Measurements from ENCODE around the gene CARS1. TPM values are rescaled to one million over a fixed set of nuclear protein-coding genes. Genes with fewer than 3 reads are reported as not detected.

The CARS1 gene
- total and polyA plus RNA-seq, 2 experiments from 2014 or later, result 72.9 to 95.9 TPM

- Histone ChIP-seq H2AFZ (peak overlapping the region; percentile 76), H3K79me2 (replicated peaks; ENCODE audit: insufficient read depth) (peaks cover 30% of the 10 kb centered on the region), H4K20me1 (replicated peaks; ENCODE audit: insufficient read depth) (peaks cover 21% of the 10 kb centered on the region), H3K4me3 (no peak overlapping the region), H3K36me3 (ENCODE audit: insufficient read depth) (peaks cover 8% of the 10 kb centered on the region), H3K9me2 (ENCODE audit: insufficient read depth) (0 out of 2 replicates have a peak, but pooled peaks cover 3% of the 10 kb centered on the region), H3K27ac (ENCODE audit: low read depth) (no peak overlapping the region), H3F3A (replicated peaks; ENCODE audit: low read depth) (no peaks in the 10 kb centered on the region; the same call in 1 of the 2 replicates), H3K4me2 (no peak overlapping the region), H3K27me3 (ENCODE audit: insufficient read depth) (no peaks in the 10 kb centered on the region), H3K4me1 (ENCODE audit: insufficient read depth) (peaks cover 20% of the 10 kb centered on the region)
- Mint-ChIP-seq H3K4me1 (peaks cover 37% of the 10 kb centered on the region), H3K36me3 (ENCODE audit: low read depth) (peaks cover 18% of the 10 kb centered on the region), H3K27ac (no peak overlapping the region), H3K9me3 (peaks cover 6% of the 10 kb centered on the region; the same call in 2 of the 3 replicates), H3K4me3 (no peak overlapping the region; the same call in 2 of the 3 replicates), H3K27me3 (ENCODE audit: insufficient read depth, low read depth, poor library complexity) (peaks cover 16% of the 10 kb centered on the region)
- DNase-seq (ENCODE audit: low spot score) (peak; percentile 85), ATAC-seq (peak; percentile 39)
- no peak for TF ChIP-seq CREB1 (CRISPR knock-in tag; IDR thresholded peaks at IDR 0.05; ENCODE audit: low read depth)
- TF ChIP-seq CTCF (conservative IDR thresholded peaks at IDR 0.05; ENCODE audit: low read depth in 2 of 2), result peak; percentile 5 to 35; a peak in 2 of 4 replicates
- no peak for TF ChIP-seq ETS1 (IDR thresholded peaks at IDR 0.05)
- no peak for TF ChIP-seq EZH2phosphoT487 (IDR thresholded peaks at IDR 0.05; ENCODE audit: unreplicated experiment)
Observed at GRCh38 chr11:3058753-3059664, 1.8 kb upstream of the CARS1 start.

GRCh38 chr11:3056296-3057068 is 741 bp downstream of the CARS1 start:
- peaks cover 55% of the 10 kb centered on the region for H3K79me2 ChIP-seq (replicated peaks; ENCODE audit: insufficient read depth)
- peaks cover 10% of the 10 kb centered on the region for H3K36me3 ChIP-seq (ENCODE audit: insufficient read depth)
- H3K27ac Mint-ChIP-seq, result peak overlapping the region; percentile 95
- no peak overlapping the region for H2AFZ ChIP-seq
- H3K4me3 Mint-ChIP-seq, result peak overlapping the region; percentile 90
- H3K9me2 ChIP-seq (ENCODE audit: insufficient read depth), result no peaks in the 10 kb centered on the region
- peaks cover 36% of the 10 kb centered on the region for H4K20me1 ChIP-seq (replicated peaks; ENCODE audit: insufficient read depth)
- H3K4me2 ChIP-seq, result peak overlapping the region; percentile 97
- H3K9me3 Mint-ChIP-seq, result no peaks in the 10 kb centered on the region
- peaks cover 21% of the 10 kb centered on the region for H3K27me3 Mint-ChIP-seq (ENCODE audit: insufficient read depth, low read depth, poor library complexity)
- peaks cover 32% of the 10 kb centered on the region for H3K36me3 Mint-ChIP-seq (ENCODE audit: low read depth)
- H3F3A ChIP-seq (replicated peaks; ENCODE audit: low read depth), result no peaks in the 10 kb centered on the region; the same call in 1 of the 2 replicates
- H3K27ac ChIP-seq (ENCODE audit: low read depth), result peak overlapping the region; percentile 91
- peak; percentile 38 for DNase-seq (ENCODE audit: low spot score)
- H3K4me3 ChIP-seq, result peak overlapping the region; percentile 97
- H3K4me1 Mint-ChIP-seq, result peaks cover 48% of the 10 kb centered on the region
- H3K4me1 ChIP-seq (ENCODE audit: insufficient read depth), result peaks cover 28% of the 10 kb centered on the region
- peak; percentile 14 for ATAC-seq
- no peaks in the 10 kb centered on the region for H3K27me3 ChIP-seq (ENCODE audit: insufficient read depth)
- no peak for TF ChIP-seq STAT1 (IDR thresholded peaks at IDR 0.05; ENCODE audit: unreplicated experiment)
- no peak for TF ChIP-seq NANOG (IDR thresholded peaks at IDR 0.05; ENCODE audit: borderline replicate concordance)
- TF ChIP-seq CTCF (conservative IDR thresholded peaks at IDR 0.05; ENCODE audit: low read depth in 2 of 2), result no peak
- no peak for TF ChIP-seq ETS1 (IDR thresholded peaks at IDR 0.05)
- no peak for TF ChIP-seq JUNB (IDR thresholded peaks at IDR 0.05; ENCODE audit: unreplicated experiment)
- TF ChIP-seq CREB1 (CRISPR knock-in tag; IDR thresholded peaks at IDR 0.05; ENCODE audit: low read depth), result no peak
- TF ChIP-seq EZH2phosphoT487 (IDR thresholded peaks at IDR 0.05; ENCODE audit: unreplicated experiment), result no peak
- TF ChIP-seq ZNF114 (CRISPR knock-in tag; IDR thresholded peaks at IDR 0.05), result no peak

Data from GM23338 (cell line).